NCI-H510A treated with DMSO at 0.1 percent for 48 hours (cell line): ENCODE data around the gene TFAP2A.
A peak's percentile ranks its signal among the peaks of the same experiment; 100 is the strongest.

Source experiments
- DNase-seq: peaks from one replicate; lab custom pipeline; 2025; lab: John Stamatoyannopoulos, UW

The TFAP2A gene

GRCh38 chr6:10425975-10426780 is 11.3 kb upstream of the TFAP2A start:
- DNase-seq = no peak

- DNase-seq = no peak
These were observed 10.5 kb upstream of the TFAP2A start for GRCh38 chr6:10425176-10425974.

GRCh38 chr6:10424040-10424439 is 9.2 kb upstream of the TFAP2A start:
- no peak for DNase-seq

GRCh38 chr6:10422737-10423034 is 7.8 kb upstream of the TFAP2A start:
- no peak for DNase-seq

- no peak for DNase-seq
These were observed 7.3 kb upstream of the TFAP2A start for GRCh38 chr6:10421921-10422736.

- no peak for DNase-seq
These were observed 6.5 kb upstream of the TFAP2A start for GRCh38 chr6:10421158-10421920.

- no peak for DNase-seq
These were observed 5.8 kb upstream of the TFAP2A start for GRCh38 chr6:10420546-10421157.

- DNase-seq = no peak
These were observed 5.1 kb upstream of the TFAP2A start for GRCh38 chr6:10419749-10420545.

- DNase-seq = peak; percentile 40
These were observed 4.2 kb upstream of the TFAP2A start for GRCh38 chr6:10418862-10419748.

GRCh38 chr6:10418361-10418861 is 3.5 kb upstream of the TFAP2A start:
- no peak for DNase-seq

- no peak for DNase-seq
These were observed 2.8 kb upstream of the TFAP2A start for GRCh38 chr6:10417681-10418104.

- DNase-seq = no peak
These were observed 2.2 kb upstream of the TFAP2A start for GRCh38 chr6:10416863-10417641.

- DNase-seq = no peak
These were observed 1.6 kb upstream of the TFAP2A start for GRCh38 chr6:10416516-10416862.

GRCh38 chr6:10415617-10416480 is 975 bp upstream of the TFAP2A start:
- DNase-seq = no peak

- DNase-seq = no peak
These were observed 780 bp downstream of the TFAP2A start for GRCh38 chr6:10413850-10414738.

- no peak for DNase-seq
These were observed 1.5 kb downstream of the TFAP2A start for GRCh38 chr6:10413262-10413849.
